NCI-H526 treated with DMSO at 0.1 percent for 48 hours (cell line): ENCODE results near the gene DISC1.
A peak's percentile ranks its signal among the peaks of the same experiment; 100 is the strongest.
"Not testable (repeated sequence)": the region's sequence is repeated elsewhere in the genome, so short reads cannot be mapped to it uniquely, and the experiment has no call there.

Experiments used
- DNase-seq: peaks from one replicate; lab custom pipeline; 2025; lab: John Stamatoyannopoulos, UW

The DISC1 gene

GRCh38 chr1:231893400-231894102 lies 267.0 kb downstream of the DISC1 start:
- no peak for DNase-seq

DNA sequence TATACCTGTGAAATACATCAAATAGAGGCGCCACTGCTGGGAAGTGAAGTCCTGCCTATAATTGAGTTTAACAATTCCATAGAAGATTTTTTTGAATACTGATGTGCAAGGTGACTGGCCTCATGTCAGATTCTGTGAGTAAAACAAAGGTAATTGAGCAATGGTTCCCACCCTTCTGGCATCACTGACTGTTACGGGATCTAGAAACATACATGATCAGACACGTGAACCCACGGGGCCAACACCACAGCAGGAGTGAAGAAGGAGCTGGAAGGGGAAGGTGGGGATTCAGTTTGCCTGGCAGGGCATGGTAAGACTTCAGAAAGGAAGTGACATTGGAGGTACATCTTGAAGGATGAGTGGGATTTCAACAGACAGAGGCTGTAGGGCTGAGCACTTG lies 270.2 kb downstream of the DISC1 start:
- DNase-seq, result no peak

DNA sequence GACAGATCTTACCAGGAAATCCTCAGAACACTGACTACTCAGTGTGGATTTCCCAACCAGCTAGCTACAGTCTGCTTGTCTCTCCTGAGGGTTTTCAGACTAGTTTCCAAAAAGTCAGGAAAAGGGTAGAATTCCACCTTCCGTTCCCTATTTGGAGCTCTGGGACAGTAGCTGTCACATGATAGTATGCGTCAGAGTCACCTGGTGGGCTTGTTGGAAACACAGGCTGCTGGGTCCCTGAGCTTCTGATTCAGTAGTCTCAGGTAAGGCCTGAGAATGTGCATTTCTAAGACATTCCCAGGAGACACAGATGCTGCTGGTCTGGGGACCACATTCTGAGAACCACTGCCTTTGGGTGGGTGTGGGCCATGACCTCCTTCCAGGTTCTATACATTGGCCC lies 272.5 kb downstream of the DISC1 start:
- DNase-seq, result no peak

DNA sequence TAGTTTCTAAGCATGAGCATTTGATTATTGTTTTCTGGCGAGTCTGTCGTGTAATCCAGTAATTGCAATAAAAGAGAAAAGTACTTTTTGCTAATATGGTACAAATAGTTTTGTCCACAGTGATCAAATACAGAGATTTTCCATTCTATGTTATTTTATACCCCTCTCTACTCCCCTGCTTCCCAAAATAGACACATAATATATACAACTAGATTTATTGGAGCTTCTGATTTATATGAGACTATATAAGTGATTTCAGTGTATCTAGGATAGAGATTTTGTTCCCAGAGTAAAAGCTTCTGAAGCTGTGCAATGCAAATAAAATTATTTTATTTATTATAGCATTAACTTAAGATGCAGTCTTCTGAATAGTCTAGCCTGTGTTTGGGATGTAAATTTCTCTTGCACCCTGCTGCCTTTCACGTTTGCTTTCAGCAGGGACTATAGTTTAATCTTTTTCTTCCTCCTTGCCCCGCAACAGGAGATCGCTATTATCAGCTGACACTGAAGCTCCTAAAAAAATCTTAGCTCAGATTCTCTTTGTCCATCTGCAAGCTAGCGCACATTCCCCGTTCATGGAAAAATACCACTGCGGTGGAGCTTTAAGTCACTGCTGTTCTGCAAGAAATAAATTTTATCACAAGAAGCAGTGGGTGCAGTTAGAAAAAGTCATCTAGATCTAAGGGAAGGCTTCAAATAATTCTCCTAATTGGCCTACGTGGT lies 273.3 kb downstream of the DISC1 start:
- no peak for DNase-seq

GRCh38 chr1:231903586-231904081 lies 277.0 kb downstream of the DISC1 start:
- no peak for DNase-seq

- not testable (repeated sequence) for DNase-seq
These were observed 280.7 kb downstream of the DISC1 start for GRCh38 chr1:231907310-231907709.

GRCh38 chr1:231913493-231913892 lies 286.9 kb downstream of the DISC1 start:
- DNase-seq, result no peak

DNA sequence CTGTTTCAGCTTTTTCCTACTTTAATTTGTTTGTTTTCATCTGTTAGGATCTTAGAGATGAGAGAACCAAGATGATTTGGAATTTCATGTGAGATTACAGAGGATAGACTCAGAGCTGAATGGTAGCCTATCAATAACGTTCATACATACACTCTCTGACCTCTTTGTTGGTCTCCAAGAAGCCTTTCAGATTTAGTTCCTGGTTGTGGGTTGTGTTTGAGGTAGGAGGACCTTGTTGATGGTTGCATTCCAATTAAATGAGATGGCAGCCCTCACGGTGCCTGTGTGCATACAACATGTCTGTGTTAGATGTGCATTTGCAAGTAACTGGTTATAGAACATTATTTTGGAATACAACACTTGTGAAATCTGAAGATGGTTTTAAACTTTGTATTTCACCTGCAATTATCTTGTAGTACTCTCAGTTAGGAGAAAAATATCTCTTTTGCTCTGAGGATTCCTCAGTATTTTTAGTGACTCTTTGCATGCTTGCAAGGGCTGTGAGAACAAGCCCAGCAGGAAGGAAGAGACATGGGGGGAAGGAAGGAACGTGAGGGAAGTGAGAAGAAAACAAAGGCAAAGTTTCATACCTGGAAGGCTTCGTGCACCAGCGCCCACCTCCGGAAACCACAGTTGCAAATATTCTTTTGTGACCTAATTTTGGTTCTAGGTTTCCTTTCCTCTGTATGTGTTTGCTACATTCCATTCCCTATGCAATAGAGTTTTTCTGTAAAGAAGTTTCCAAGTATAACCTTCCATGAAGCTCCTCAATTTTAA lies 291.8 kb downstream of the DISC1 start:
- no peak for DNase-seq

- DNase-seq, result no peak
These were observed 292.8 kb downstream of the DISC1 start for GRCh38 chr1:231919239-231919885.

DNA sequence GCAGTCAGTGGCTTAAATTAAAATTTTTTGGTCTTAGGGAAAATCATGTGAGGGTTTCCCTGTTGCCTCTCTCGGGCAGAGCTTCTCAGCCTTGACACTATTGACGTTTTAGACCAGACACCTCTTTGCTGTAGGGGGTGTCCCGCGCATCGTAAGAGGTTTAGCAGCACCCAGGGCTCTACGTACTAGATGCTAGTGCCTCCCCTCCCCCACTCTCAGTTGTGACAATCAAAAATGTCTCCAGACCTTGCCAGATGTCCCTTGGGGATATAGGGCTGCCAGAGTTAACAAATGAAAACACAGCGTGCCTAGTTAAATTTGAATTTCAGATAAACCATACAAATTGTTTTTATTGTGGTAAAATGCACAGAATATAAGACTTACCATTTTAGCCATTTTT lies 293.3 kb downstream of the DISC1 start:
- DNase-seq, result peak; percentile 3

DNA sequence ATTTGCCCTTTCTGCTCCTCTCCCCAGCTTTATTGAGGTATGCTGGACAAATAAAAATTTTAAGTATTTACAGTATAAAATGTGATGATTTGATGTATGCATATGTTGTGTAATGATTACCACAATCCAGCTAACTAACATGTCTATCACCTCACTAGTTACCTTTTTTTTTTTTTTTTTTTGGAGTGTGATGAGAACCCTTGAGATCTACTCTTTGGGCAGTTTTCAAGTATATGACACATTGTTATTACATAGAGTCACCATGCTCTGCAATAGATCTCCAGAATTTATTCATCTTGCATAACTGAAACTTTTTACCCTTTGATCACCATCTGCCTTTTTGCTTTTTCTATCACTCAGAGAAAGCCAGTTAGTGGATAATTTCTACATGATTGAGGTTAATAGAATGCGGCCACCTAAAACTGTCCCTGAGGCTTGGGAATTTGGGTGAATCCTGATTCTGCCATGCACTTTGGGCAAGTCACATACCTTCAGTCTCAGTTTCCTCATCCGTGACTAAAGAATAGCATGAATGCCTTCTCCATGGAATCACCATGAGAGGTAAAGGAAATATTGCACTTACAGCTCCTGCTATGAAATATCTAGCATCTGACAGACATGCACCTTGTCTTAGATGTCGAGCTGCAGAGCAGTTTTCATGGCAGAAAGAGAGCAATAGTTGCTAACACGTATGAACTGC lies 295.2 kb downstream of the DISC1 start:
- no peak for DNase-seq

DNA sequence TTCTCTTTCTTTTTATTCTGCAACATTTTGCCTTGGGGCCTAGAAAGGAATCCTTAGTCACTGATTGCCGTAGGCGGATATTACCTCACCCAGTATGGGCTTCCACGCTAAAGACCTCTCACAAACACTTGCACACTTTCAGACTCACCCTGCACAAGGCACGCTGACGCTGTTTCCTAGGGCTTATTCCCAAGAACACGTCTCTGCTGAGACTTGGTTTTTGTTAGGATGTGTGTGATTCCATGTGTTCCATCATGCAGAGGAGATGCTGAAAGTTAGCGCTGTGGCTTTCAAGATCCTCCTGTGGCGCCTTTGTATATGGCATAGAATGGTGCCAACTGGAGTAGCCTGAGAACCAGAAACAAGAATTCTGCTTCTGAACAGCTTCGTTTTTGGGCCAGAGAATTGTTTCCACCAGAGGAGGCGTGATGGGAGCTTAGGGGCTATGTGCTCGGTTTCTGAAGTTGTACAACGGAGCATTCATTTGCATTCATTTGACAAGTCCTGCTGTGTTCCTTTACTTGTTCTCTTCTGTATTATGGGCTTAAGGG lies 297.0 kb downstream of the DISC1 start:
- DNase-seq, result no peak

GRCh38 chr1:231924180-231924579 lies 297.6 kb downstream of the DISC1 start:
- no peak for DNase-seq

DNA sequence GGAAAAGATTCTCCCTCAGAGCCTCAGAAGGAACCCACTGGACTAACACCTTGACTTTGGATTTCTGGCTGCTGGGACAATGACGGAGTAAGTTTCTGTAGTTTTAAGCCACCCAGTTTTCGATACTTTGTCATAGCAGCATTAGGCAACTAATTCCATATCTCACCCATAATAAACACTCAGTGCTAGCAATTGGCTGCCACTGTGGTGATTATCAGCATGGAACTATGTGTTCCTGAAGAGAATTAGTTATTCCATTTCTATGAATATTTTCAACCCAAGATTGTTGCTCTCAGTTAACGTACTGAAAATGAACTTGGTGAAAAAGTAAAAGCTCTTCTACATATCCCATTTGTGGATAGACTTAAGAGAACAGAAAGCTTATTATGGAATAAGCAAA lies 299.3 kb downstream of the DISC1 start:
- no peak for DNase-seq

GRCh38 chr1:231926340-231926739 lies 299.8 kb downstream of the DISC1 start:
- DNase-seq, result no peak

GRCh38 chr1:231926933-231927332 lies 300.3 kb downstream of the DISC1 start:
- no peak for DNase-seq

DNA sequence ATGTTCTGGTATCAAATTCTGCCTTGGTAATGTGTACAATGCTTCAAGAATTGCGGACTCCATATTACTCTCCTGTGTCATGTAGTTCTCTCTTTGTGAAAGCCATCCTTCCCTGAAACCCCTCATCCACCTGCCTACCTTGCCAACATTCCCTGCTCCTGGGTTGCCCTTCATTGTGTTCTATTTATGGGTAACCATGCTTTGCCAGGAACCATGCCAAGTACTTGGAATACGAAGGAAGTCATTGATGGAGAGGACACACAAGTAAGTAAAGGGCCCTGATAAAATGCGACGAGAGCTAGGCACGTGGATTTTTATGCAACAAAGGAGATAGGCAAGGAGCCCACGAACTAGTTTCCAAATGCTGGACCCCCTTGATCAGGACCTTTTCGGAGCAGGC lies 300.8 kb downstream of the DISC1 start:
- no peak for DNase-seq

DNA sequence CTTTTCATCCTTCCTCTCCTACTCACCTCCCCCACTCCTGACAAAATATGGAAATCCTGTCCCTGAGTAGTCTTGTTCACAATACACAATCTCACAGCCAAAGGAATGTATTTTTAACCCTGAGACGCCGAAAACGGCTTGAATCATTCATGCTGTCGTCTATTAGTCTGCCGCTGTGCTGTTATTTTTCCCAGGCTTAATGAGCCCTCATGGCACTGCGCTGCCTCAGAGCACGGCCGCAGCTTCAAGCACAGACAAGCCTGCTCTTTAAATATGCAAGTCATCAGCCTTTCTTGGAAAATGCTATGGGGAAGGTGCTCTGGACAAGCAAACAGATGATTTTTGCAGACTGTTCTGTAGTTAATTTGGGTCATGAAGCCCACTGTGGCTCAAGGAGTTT lies 302.7 kb downstream of the DISC1 start:
- peak; percentile 34 for DNase-seq

GRCh38 chr1:231930257-231930947 lies 303.8 kb downstream of the DISC1 start:
- DNase-seq, result no peak

DNA sequence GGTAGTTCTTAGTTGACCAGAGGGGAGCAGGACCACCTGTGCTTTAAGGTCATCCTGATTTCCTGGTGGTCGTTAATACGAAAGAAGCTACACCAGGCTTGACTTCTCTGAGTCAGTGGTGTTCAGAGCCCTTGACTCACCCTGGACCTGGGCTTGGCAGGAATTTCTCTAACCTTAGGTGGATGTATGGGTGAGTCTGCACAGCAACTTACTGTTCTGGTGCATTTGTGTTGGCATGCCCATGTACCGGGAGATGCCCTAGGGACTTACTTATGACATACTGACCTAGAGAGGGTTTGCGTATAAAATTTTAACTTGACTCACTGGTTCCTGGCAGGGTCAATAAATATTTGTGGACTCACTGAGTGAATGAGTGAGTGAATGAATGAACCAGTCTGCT lies 304.6 kb downstream of the DISC1 start:
- DNase-seq, result no peak
